ENCODE results near the gene GPR22. TPM values are rescaled to one million over a fixed set of nuclear protein-coding genes. Genes with fewer than 3 reads are reported as not detected.

Gene GPR22
- total and polyA plus RNA-seq, 2 of the 8 experiments (the other 6 are each of a cell fraction or from before 2014, with no cell fraction given) = 0.02 TPM; not detected in 1

GRCh38 chr7:107494884-107495283, 25.0 kb downstream of the GPR22 start (continued):
- TF ChIP-seq TEAD4 (IDR thresholded peaks at IDR 0.05; ENCODE audit: low read depth, low read length) (no peak), SP1 (IDR thresholded peaks at IDR 0.05; ENCODE audit: low read depth, low read length) (no peak), E2F6 (IDR thresholded peaks at IDR 0.05) (no peak), JUN (IDR thresholded peaks at IDR 0.05; ENCODE audit: low read depth, low read length) (no peak)

All from H1 (cell line).